ENCODE data around the gene SAMSN1. TPM values are rescaled to one million over a fixed set of nuclear protein-coding genes. Genes with fewer than 3 reads are reported as not detected.

The SAMSN1 gene
- total and polyA plus RNA-seq, 4 donors = 1.2 to 16.1 (median 14.4) TPM

DNA sequence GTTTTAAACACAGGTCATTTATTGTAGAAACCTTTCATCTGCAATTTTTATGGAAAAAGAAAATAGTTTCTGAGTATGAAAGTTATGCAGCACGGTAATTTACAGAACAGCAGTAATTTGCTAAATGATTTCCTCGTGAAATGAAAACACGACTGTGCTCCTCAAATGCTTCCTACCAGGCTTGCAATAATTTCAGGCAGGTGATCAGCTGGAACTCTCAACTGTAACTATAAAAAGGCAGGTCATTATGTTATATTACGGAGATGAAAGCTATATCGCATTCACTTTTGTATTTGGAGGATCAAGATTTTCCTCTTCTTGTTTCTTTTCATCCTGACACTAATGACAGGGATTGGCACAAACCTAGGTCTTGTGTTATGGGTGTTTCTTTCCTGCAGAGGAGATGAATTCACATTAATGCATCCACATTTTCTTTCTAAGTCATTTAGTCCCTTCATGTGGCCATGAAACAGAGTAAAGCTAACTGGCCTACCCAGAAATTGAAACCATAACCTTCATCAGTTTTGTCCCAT lies 57.4 kb downstream of the SAMSN1 start:
- Histone ChIP-seq H3K27ac (ENCODE audit: low read depth in 1 of 2, low read length in 2 of 2) (no peak overlapping the region), H3K27me3 (ENCODE audit: control insufficient read depth in 1 of 2, insufficient read depth in 2 of 2, low read length in 1 of 2) (no peaks in the 10 kb centered on the region), H3K4me1 (ENCODE audit: control insufficient read depth in 1 of 2, insufficient read depth in 2 of 2, low read length in 2 of 2) (no peaks in the 10 kb centered on the region), H3K9me3 (ENCODE audit: control insufficient read depth, low read length) (no peaks in the 10 kb centered on the region), H3K4me3 (ENCODE audit: low read length in 2 of 2) (no peak overlapping the region), H3K36me3 (ENCODE audit: control insufficient read depth in 1 of 2, insufficient read depth in 2 of 2, low read length in 1 of 2) (no peaks in the 10 kb centered on the region)
- intact Hi-C loops (cut with DNase I) = loop anchor here in 1 of 2 donors (10.0 kb wide), 1 partner anchor 56 kb away; the partner anchor contains the start of gene SAMSN1
- WGBS, 2 donors = 74 to 82% methylated on average over 5 of the region's 5 CpGs
- DNase-seq (no peak), ATAC-seq (ENCODE audit: low FRiP score) (no peak)

DNA sequence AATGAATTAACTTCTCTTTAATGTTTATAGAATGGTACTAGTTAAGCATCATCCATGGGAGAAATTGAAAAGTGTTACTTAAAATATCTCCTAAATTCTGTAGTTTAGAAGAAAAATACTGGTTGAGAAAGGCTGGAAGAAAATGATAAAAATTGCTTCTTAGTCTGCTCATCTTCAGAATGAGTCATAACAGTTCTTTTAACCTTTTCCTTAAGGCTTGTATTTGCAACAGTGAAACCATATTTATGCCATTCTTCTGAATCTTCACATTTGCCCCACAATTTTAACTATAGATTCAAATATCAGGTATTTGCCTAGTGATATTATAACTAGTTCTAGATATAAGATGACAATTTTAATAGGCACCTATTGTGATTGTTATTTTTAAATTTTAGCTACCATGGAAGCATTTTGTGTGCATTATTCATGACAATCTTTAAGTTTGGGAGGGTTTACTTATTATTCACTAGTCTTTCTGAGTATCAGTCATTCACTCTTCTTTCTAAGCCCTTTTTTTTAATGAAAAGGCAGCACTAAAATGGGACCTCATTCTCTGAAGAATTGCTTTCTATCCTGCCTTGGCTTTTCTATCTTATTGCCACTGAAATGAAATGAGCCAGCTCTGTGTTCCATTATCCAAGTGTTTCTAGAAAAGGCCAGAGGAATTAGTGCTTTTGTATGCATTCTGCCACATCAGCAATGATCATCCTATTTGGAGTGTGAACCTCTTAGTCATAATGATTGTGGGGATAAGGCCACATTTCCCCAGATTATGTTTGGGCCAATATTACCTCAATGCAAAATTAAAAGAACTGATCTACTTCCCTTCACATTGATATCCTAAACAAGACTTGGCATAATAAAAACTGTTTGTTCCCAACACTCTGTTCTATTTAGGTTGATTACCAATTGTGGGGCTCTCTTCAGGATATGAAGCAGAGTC lies 58.4 kb downstream of the SAMSN1 start:
- Histone ChIP-seq H3K27me3 (ENCODE audit: control insufficient read depth in 1 of 2, insufficient read depth in 2 of 2, low read length in 1 of 2) (no peaks in the 10 kb centered on the region), H3K36me3 (ENCODE audit: control insufficient read depth in 1 of 2, insufficient read depth in 2 of 2, low read length in 1 of 2) (no peaks in the 10 kb centered on the region), H3K4me3 (ENCODE audit: low read length in 2 of 2) (no peak overlapping the region), H3K9me3 (ENCODE audit: control insufficient read depth, low read length) (no peaks in the 10 kb centered on the region), H3K27ac (ENCODE audit: low read depth in 1 of 2, low read length in 2 of 2) (no peak overlapping the region), H3K4me1 (ENCODE audit: control insufficient read depth in 1 of 2, insufficient read depth in 2 of 2, low read length in 2 of 2) (no peaks in the 10 kb centered on the region)
- ATAC-seq (ENCODE audit: low FRiP score) (no peak), DNase-seq (no peak)
- intact Hi-C loops (cut with DNase I) = loop anchor here in 1 of 2 donors (10.0 kb wide), 1 partner anchor 57 kb away; the partner anchor contains the start of gene SAMSN1

DNA sequence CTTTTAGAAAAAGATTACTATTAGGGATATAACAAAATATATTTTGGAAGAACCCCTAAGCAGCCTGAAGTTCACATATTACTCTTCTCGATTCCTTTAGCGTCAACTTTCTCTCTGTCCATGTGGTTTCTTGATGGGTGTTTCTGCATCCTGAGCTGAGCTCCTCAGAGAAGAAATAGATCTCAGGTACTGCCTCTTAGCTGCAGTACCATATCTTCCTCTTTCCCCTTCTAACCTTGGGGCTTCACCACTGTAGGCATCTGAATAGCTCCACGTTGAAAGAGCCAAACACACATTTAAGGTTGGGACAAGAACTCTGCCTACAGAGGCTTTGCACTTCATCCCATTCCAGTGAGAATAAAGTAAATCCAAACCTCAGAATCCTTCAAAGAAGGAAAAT lies 59.2 kb downstream of the SAMSN1 start:
- Histone ChIP-seq H3K27me3 (ENCODE audit: control insufficient read depth in 1 of 2, insufficient read depth in 2 of 2, low read length in 1 of 2) (no peaks in the 10 kb centered on the region), H3K36me3 (ENCODE audit: control insufficient read depth in 1 of 2, insufficient read depth in 2 of 2, low read length in 1 of 2) (no peaks in the 10 kb centered on the region), H3K4me3 (ENCODE audit: low read length in 2 of 2) (no peak overlapping the region), H3K4me1 (ENCODE audit: control insufficient read depth in 1 of 2, insufficient read depth in 2 of 2, low read length in 2 of 2) (no peaks in the 10 kb centered on the region), H3K9me3 (ENCODE audit: control insufficient read depth, low read length) (no peaks in the 10 kb centered on the region), H3K27ac (ENCODE audit: low read depth in 1 of 2, low read length in 2 of 2) (no peak overlapping the region)
- 73 to 82% methylated on average over 3 of the region's 3 CpGs for WGBS, 2 donors
- ATAC-seq (ENCODE audit: low FRiP score) = no peak
- intact Hi-C loops (cut with DNase I) = loop anchor here in 1 of 2 donors (10.0 kb wide), 1 partner anchor 58 kb away; the partner anchor contains the start of gene SAMSN1
- DNase-seq = no peak

DNA sequence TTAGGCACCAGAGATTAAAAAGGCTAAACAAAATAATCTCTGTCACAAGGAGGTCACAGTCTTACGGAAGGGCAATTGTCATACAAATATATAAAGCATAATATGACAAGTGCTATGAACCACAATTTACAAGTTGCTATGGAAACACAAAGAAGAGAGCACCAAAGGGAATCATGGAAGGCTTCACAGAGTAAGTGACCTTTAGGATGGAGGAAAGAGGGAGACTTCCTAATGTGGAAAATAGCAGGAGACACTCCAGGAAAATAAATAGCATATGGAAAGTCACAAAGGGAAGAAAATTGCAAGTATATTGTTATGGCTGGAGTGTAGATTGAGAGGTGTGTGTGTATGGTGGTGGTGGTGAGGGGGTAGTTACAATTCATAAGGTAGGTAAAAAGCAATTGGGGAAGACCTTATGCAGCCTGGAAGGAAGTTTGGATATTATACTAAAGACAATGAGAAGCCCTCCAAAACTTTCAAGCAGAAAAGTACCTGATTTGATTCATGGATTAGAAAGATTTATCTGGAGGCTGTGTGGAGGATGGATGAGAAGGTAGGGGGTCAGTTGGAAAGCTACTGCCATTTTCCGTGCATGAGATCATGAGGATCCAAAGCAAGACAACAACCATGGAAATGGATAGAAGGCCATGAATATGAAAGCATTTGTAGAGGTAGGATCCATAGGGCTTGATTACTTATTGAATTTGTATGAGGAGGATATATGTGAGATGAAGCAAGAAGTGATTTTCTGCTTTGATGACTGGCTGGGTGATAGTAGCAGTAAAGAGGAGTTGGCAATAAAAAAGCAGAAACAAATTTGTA lies 61.7 kb downstream of the SAMSN1 start:
- Histone ChIP-seq H3K9me3 (ENCODE audit: control insufficient read depth, low read length) (no peaks in the 10 kb centered on the region), H3K4me1 (ENCODE audit: control insufficient read depth in 1 of 2, insufficient read depth in 2 of 2, low read length in 2 of 2) (no peaks in the 10 kb centered on the region), H3K36me3 (ENCODE audit: control insufficient read depth in 1 of 2, insufficient read depth in 2 of 2, low read length in 1 of 2) (no peaks in the 10 kb centered on the region), H3K27ac (ENCODE audit: low read depth in 1 of 2, low read length in 2 of 2) (no peak overlapping the region), H3K27me3 (ENCODE audit: control insufficient read depth in 1 of 2, insufficient read depth in 2 of 2, low read length in 1 of 2) (no peaks in the 10 kb centered on the region), H3K4me3 (ENCODE audit: low read length in 2 of 2) (no peak overlapping the region)
- 75 to 86% methylated on average over 2 of the region's 2 CpGs for WGBS, 2 donors
- ATAC-seq (ENCODE audit: low FRiP score) = no peak
- intact Hi-C loops (cut with DNase I) = loop anchor here in 1 of 2 donors (10.0 kb wide), 1 partner anchor 60 kb away; the partner anchor contains the start of gene SAMSN1
- DNase-seq = no peak

DNA sequence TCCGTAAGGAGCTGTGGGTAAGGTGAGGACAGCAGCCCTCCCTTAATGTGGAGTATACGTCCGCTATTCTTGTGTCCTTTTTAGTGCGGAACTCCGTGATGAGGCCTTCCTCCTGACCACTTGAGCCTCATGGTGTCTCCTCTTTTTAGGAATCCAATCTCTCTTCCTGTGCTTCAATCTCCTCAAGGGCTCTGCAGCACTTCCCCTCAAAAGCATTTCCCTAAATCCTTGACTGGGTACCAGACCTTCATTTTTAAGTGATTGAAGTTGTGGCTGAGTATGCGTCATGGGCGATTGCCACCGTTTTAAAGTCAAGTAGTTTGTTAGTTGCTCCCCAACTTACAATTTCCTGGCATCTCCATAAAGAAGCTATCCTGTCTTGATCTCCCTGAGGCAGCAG lies 62.8 kb downstream of the SAMSN1 start:
- H3K27ac ChIP-seq (ENCODE audit: low read depth in 1 of 2, low read length in 2 of 2) = no peak overlapping the region
- intact Hi-C loops (cut with DNase I) = loop anchor here in 1 of 2 donors (10.0 kb wide), 1 partner anchor 62 kb away; the partner anchor contains the start of gene SAMSN1
- WGBS, 2 donors = 91 to 94% methylated on average over 8 of the region's 8 CpGs
- no peaks in the 10 kb centered on the region for H3K27me3 ChIP-seq (ENCODE audit: control insufficient read depth in 1 of 2, insufficient read depth in 2 of 2, low read length in 1 of 2)
- H3K9me3 ChIP-seq (ENCODE audit: control insufficient read depth, low read length) = no peaks in the 10 kb centered on the region
- no peak overlapping the region for H3K4me3 ChIP-seq (ENCODE audit: low read length in 2 of 2)
- H3K36me3 ChIP-seq (ENCODE audit: control insufficient read depth in 1 of 2, insufficient read depth in 2 of 2, low read length in 1 of 2) = no peaks in the 10 kb centered on the region
- ATAC-seq (ENCODE audit: low FRiP score) = no peak
- H3K4me1 ChIP-seq (ENCODE audit: control insufficient read depth in 1 of 2, insufficient read depth in 2 of 2, low read length in 2 of 2) = no peaks in the 10 kb centered on the region
- no peak for DNase-seq

DNA sequence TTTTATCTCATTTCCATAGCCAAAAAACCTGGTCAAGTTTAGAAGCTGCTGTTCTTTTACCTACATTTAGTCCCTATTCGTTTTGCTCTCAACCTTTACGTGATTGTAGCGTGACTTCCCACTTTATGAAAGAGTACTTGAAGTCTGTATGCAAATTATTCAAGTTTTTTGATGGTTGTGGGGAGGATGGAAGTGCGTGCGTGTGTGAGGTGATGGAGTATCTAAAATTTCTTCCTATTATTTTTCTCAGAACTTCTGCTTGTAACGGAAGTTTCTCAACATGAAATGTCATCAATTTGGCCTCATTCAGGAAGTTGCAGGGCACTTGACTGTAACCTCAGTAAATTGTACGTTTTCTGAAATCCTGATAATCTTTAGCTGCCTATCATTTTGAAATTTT lies 64.0 kb downstream of the SAMSN1 start:
- WGBS, 2 donors = 63 to 67% methylated on average over 7 of the region's 7 CpGs

DNA sequence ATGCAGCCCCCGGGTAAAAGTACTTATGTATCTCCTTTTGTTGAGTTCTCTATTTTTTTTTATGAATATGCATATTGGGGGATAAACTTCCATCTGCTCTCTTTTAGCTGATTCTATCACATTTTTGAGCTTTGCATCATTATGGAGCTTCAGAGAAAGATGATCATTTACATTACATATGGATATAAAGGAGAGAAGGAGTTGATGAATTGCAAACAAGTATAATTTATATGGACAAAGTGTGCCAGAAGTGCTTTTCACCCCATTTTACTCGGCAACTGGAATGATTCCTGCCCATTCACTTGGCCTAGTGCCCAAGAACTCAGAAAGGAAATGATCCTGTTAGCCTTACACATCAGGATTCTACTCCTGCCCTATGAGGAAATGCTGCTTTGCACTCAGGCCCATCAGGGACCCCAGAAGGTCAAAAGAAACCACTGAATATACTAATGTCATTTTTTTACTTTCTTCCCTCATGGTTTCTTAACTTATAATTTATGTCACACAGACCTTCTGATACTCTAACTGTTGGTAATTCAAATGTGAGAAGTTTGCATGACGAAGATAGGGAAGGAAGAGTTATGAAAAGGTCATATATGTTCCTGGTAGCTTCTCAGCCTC lies 65.6 kb downstream of the SAMSN1 start:
- WGBS, 2 donors = 51 to 53% methylated on average over 3 of the region's 3 CpGs
- intact Hi-C loops (cut with DNase I) = loop anchor here in 1 of 2 donors (10.0 kb wide), 1 partner anchor 64 kb away; the partner anchor contains the start of gene SAMSN1

More for the DNA sequence above, 64.0 kb downstream of the SAMSN1 start:
- Histone ChIP-seq H3K27ac (ENCODE audit: low read depth in 1 of 2, low read length in 2 of 2) (no peak overlapping the region), H3K9me3 (ENCODE audit: control insufficient read depth, low read length) (no peaks in the 10 kb centered on the region), H3K4me3 (ENCODE audit: low read length in 2 of 2) (no peak overlapping the region), H3K36me3 (ENCODE audit: control insufficient read depth in 1 of 2, insufficient read depth in 2 of 2, low read length in 1 of 2) (no peaks in the 10 kb centered on the region), H3K27me3 (ENCODE audit: control insufficient read depth in 1 of 2, insufficient read depth in 2 of 2, low read length in 1 of 2) (no peaks in the 10 kb centered on the region), H3K4me1 (ENCODE audit: control insufficient read depth in 1 of 2, insufficient read depth in 2 of 2, low read length in 2 of 2) (no peaks in the 10 kb centered on the region)
- intact Hi-C loops (cut with DNase I) = loop anchor here in 1 of 2 donors (10.0 kb wide), 1 partner anchor 63 kb away; the partner anchor contains the start of gene SAMSN1
- ATAC-seq (ENCODE audit: low FRiP score) = no peak
- DNase-seq = no peak

DNA sequence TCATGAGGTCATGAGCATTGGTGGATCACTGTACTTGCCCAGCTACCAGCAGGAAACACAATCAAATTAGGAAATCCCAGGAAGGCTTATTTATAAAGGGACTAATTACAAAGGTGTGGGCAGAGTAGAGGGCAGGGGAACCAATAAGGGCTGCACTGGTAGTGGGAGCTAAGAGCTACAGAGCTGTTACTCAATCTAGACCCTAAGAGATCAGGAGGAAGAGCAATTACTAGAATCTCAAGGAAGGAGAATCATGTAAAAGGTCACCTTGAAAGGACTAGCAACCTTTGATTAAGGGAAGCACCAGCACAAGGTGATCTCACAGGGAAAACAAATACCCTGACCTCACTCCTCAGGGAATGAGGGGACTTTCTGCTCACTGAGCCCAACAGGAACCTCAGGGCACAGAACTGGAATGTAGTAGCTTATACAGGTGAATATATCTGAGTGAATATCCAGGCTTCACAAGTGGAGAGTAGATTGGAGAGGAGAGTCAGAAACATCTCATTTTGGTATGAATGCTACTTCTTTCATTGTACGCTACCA lies 66.8 kb downstream of the SAMSN1 start:
- 56 to 95% methylated on average over 1 of the region's 1 CpG for WGBS, 2 donors
- H3K9me3 ChIP-seq (ENCODE audit: control insufficient read depth, low read length) = no peaks in the 10 kb centered on the region
- H3K36me3 ChIP-seq (ENCODE audit: control insufficient read depth in 1 of 2, insufficient read depth in 2 of 2, low read length in 1 of 2) = no peaks in the 10 kb centered on the region
- DNase-seq (no peak), ATAC-seq (ENCODE audit: low FRiP score) (no peak)
- H3K4me1 ChIP-seq (ENCODE audit: control insufficient read depth in 1 of 2, insufficient read depth in 2 of 2, low read length in 2 of 2) = no peaks in the 10 kb centered on the region
- no peak overlapping the region for H3K4me3 ChIP-seq (ENCODE audit: low read length in 2 of 2)
- no peaks in the 10 kb centered on the region for H3K27me3 ChIP-seq (ENCODE audit: control insufficient read depth in 1 of 2, insufficient read depth in 2 of 2, low read length in 1 of 2)
- intact Hi-C loops (cut with DNase I) = no loop called here
- H3K27ac ChIP-seq (ENCODE audit: low read depth in 1 of 2, low read length in 2 of 2) = no peak overlapping the region

More for the DNA sequence above, 65.6 kb downstream of the SAMSN1 start:
- H3K27me3 ChIP-seq (ENCODE audit: control insufficient read depth in 1 of 2, insufficient read depth in 2 of 2, low read length in 1 of 2) = no peaks in the 10 kb centered on the region
- no peak for ATAC-seq (ENCODE audit: low FRiP score)
- H3K4me3 ChIP-seq (ENCODE audit: low read length in 2 of 2) = no peak overlapping the region
- no peaks in the 10 kb centered on the region for H3K9me3 ChIP-seq (ENCODE audit: control insufficient read depth, low read length)
- H3K27ac ChIP-seq (ENCODE audit: low read depth in 1 of 2, low read length in 2 of 2) = no peak overlapping the region
- H3K4me1 ChIP-seq (ENCODE audit: control insufficient read depth in 1 of 2, insufficient read depth in 2 of 2, low read length in 2 of 2) = no peaks in the 10 kb centered on the region
- no peaks in the 10 kb centered on the region for H3K36me3 ChIP-seq (ENCODE audit: control insufficient read depth in 1 of 2, insufficient read depth in 2 of 2, low read length in 1 of 2)
- DNase-seq = no peak
